GM12801 (cell line): ENCODE data around the gene PRAMEF13.
"Not testable (repeated sequence)": the region's sequence is repeated elsewhere in the genome, so short reads cannot be mapped to it uniquely, and the experiment has no call there.

ENCODE experiments used
- CTCF ChIP-seq: IDR thresholded peaks from one replicate; pipeline ENCODE4 v1.5.1; 2011; ENCODE audit warnings: control low read depth; ENCODE audit not compliant: insufficient read length; ENCODE audit errors: extremely low read depth

PRAMEF13 gene, protein sequence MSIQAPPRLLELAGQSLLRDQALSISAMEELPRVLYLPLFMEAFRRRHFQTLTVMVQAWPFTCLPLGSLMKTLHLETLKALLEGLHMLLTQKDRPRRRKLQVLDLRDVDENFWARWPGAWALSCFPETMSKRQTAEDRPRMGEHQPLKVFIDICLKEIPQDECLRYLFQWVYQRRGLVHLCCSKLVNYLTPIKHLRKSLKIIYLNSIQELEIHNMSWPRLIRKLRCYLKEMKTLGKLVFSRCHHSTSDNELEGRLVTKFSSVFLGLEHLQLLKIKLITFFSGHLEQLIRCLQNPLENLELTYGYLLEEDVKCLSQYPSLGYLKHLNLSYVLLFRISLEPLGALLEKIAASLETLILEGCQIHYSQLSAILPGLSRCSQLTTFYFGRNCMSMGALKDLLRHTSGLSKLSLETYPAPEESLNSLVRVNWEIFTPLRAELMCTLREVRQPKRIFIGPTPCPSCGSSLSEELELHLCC

GRCh38 chr1:13201309-13201708 lies at the start of gene PRAMEF13:
PRAMEF13 (minus strand) TSS chr1:13201409; CDS start chr1:13199589, 1,820 bp downstream.
- TF ChIP-seq CTCF = not testable (repeated sequence)

DNA sequence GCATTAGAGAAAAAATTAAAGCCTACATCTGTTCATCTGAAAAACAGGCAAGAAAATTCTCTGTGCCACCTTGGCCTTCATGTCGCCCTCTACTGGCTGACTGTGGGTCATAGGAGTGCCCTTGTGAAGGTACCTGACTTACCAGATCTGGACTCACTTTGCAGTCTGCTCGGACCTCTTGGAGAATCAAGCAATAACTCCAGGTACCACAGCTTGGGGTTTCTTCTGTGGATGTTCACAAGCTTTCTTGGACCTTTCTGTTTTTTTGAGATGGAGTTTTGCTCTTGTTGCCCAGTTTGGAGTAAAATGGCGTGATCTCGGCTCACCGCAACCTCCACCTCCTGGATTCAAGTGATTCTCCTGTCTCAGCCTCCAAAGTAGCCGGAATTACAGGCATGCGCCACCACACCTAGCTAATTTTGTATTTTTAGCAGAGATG lies 27.2 kb upstream of the PRAMEF13 start:
- TF ChIP-seq CTCF = no peak

- TF ChIP-seq CTCF = not testable (repeated sequence)
Measured at GRCh38 chr1:13225675-13226204, 24.5 kb upstream of the PRAMEF13 start, which contains the start of gene PRAMEF18. PRAMEF18 (minus strand) TSS chr1:13226154; CDS start chr1:13226106, 48 bp downstream.

DNA sequence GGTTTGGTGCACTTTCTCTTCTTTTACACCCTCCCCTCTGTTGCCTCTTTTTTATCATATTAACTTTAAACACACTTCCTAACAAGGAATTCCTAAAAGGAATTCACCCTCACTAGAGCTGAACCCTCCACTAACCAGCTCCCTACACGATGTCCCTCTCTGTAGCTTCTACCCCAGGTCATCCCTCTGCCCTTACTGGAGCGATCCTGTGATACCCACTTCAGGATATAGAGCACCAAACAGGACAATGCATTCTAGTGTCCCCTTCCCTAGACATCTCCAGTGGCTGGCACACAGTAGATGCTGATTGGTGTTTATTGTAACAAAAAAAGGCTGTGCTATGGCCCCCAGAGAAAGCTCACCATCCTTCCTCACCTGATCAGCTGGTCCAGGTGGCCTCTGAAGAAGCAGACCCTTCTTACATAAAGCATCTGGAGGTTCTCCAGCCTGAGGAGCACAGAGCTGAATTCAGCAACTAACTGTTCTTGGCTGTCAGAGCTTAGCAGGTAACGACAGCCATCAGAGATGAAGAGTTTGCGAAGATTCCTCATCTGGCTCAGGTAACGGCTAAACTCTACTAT lies 23.4 kb upstream of the PRAMEF13 start:
- no peak for TF ChIP-seq CTCF

- TF ChIP-seq CTCF = not testable (repeated sequence)
Measured at GRCh38 chr1:13171548-13171947, 29.7 kb downstream of the PRAMEF13 start, which contains the start of gene PRAMEF9. PRAMEF9 (plus strand) TSS chr1:13171848; CDS start chr1:13175281, 3,433 bp downstream.

- TF ChIP-seq CTCF = not testable (repeated sequence)
Measured at GRCh38 chr1:13165531-13165930, 35.7 kb downstream of the PRAMEF13 start, which contains the start of gene HNRNPCL4. HNRNPCL4 (minus strand) TSS chr1:13165631; CDS start chr1:13165467, 164 bp downstream.

DNA sequence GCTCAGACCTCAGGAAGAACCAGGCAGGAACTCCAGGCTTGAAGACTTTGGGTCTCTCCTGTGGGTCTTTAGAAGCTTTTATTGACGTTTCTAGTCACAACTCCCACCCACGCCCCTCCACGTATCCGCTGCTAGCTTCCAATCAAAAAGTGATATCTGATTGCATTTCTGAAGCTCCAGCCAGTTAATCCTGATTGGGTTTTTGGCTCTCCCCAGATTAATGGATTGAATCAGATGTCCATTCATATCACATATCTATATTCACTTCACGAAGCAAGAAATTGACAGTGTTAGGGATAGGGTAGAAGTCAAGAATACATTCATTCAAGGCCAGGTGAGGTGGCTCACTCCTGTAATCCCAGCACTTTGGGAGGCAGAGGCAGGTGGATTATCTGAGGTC lies 45.3 kb downstream of the PRAMEF13 start, which contains the start of gene PRAMEF26:
Gene PRAMEF26 (minus strand): TSS at position 101 of the 400 bp plus-strand sequence. CDS start 2,914 bp downstream, outside the sequence.
- not testable (repeated sequence) for TF ChIP-seq CTCF
